ENCODE measurements around the gene GRM8. TPM values are rescaled to one million over a fixed set of nuclear protein-coding genes. Genes with fewer than 3 reads are reported as not detected.

The GRM8 gene
- polyA plus RNA-seq, 2 of the 4 experiments (the other 2 are of a cell fraction) = 0.06 TPM; not detected in 1

DNA sequence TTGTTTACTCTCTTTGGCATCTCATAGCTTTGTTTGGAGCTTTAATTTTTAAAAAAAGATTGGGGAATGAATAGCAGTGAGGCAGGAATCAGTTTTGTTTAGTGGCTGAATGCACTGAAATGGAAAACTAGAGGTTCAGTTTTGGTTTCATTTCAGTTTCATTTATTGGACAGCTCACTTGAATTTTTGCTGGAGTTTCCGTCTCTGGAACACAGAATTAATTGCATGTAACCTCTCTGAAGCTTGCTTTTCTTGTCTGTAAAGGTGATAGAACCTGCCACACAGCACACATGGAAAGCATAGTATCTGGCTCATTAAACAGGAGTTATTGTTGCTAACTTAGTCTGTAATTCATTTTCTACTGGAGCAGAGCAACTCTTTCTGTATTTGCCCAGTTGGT, 7.1 kb downstream of the GRM8 start (continued):
- TF ChIP-seq BHLHE40 (IDR thresholded peaks at IDR 0.05; ENCODE audit: low read depth, low read length) = no peak

DNA sequence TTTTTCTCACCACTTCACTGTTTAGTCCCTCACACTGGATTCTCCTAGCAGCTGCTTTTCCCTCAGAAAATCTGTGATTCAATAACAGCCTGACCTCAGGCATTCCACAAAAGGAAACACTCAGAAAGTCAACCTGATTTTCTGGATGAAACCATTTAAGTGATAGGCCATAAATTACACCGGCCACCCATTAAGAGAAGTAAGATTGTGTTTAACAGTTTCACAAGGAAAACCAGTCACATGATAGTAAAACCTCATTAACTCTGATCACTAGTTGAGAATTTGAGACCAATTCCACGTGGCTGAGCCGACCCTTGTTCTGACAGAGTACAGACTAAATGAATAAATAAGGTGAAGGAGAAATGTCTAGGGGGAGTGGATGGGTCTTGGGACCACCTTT, 7.7 kb downstream of the GRM8 start:
- Histone ChIP-seq H3K4me1 (no peaks in the 10 kb centered on the region), H3K27ac (no peak overlapping the region), H3K9me3 (no peaks in the 10 kb centered on the region), H3K4me3 (no peak overlapping the region), H3K4me2 (no peak overlapping the region)
- POLR2A ChIA-PET = no interaction called here
- TF ChIP-seq POLR2AphosphoS2 (conservative IDR thresholded peaks at IDR 0.05; ENCODE audit: low read length) (no peak), SREBF2 (IDR thresholded peaks at IDR 0.05) (no peak), NR3C1 (IDR thresholded peaks at IDR 0.05) (no peak), HOXB5 (CRISPR knock-in tag; IDR thresholded peaks at IDR 0.05) (no peak), PHF8 (IDR thresholded peaks at IDR 0.05; ENCODE audit: borderline replicate concordance, low read depth) (no peak), RNF2 (IDR thresholded peaks at IDR 0.05; ENCODE audit: borderline replicate concordance, low read depth) (no peak), CBX2 (IDR thresholded peaks at IDR 0.05; ENCODE audit: borderline replicate concordance, low read depth) (no peak), NFE2L2 (conservative IDR thresholded peaks at IDR 0.05; ENCODE audit: low read length) (no peak)
- TF ChIP-seq, protein P1, sequence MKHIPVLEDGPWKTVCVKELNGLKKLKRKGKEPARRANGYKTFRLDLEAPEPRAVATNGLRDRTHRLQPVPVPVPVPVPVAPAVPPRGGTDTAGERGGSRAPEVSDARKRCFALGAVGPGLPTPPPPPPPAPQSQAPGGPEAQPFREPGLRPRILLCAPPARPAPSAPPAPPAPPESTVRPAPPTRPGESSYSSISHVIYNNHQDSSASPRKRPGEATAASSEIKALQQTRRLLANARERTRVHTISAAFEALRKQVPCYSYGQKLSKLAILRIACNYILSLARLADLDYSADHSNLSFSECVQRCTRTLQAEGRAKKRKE (CRISPR knock-in tag; IDR thresholded peaks at IDR 0.05; ENCODE audit: low read depth) = no peak
- TF ChIP-seq, protein P2, sequence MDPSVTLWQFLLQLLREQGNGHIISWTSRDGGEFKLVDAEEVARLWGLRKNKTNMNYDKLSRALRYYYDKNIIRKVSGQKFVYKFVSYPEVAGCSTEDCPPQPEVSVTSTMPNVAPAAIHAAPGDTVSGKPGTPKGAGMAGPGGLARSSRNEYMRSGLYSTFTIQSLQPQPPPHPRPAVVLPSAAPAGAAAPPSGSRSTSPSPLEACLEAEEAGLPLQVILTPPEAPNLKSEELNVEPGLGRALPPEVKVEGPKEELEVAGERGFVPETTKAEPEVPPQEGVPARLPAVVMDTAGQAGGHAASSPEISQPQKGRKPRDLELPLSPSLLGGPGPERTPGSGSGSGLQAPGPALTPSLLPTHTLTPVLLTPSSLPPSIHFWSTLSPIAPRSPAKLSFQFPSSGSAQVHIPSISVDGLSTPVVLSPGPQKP (IDR thresholded peaks at IDR 0.05; ENCODE audit: low read depth, low read length) = no peak
- TF ChIP-seq, protein P3, sequence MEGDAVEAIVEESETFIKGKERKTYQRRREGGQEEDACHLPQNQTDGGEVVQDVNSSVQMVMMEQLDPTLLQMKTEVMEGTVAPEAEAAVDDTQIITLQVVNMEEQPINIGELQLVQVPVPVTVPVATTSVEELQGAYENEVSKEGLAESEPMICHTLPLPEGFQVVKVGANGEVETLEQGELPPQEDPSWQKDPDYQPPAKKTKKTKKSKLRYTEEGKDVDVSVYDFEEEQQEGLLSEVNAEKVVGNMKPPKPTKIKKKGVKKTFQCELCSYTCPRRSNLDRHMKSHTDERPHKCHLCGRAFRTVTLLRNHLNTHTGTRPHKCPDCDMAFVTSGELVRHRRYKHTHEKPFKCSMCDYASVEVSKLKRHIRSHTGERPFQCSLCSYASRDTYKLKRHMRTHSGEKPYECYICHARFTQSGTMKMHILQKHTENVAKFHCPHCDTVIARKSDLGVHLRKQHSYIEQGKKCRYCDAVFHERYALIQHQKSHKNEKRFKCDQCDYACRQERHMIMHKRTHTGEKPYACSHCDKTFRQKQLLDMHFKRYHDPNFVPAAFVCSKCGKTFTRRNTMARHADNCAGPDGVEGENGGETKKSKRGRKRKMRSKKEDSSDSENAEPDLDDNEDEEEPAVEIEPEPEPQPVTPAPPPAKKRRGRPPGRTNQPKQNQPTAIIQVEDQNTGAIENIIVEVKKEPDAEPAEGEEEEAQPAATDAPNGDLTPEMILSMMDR (IDR thresholded peaks at IDR 0.05) = no peak
- TF ChIP-seq, protein P4, sequence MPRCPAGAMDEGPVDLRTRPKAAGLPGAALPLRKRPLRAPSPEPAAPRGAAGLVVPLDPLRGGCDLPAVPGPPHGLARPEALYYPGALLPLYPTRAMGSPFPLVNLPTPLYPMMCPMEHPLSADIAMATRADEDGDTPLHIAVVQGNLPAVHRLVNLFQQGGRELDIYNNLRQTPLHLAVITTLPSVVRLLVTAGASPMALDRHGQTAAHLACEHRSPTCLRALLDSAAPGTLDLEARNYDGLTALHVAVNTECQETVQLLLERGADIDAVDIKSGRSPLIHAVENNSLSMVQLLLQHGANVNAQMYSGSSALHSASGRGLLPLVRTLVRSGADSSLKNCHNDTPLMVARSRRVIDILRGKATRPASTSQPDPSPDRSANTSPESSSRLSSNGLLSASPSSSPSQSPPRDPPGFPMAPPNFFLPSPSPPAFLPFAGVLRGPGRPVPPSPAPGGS (IDR thresholded peaks at IDR 0.05) = no peak
- TF ChIP-seq, protein P5, sequence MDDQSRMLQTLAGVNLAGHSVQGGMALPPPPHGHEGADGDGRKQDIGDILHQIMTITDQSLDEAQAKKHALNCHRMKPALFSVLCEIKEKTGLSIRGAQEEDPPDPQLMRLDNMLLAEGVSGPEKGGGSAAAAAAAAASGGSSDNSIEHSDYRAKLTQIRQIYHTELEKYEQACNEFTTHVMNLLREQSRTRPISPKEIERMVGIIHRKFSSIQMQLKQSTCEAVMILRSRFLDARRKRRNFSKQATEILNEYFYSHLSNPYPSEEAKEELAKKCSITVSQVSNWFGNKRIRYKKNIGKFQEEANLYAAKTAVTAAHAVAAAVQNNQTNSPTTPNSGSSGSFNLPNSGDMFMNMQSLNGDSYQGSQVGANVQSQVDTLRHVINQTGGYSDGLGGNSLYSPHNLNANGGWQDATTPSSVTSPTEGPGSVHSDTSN (IDR thresholded peaks at IDR 0.05) = no peak
- DNase-seq (ENCODE audit: low read depth in 1 of 2, low spot score in 1 of 2) (no peak), FAIRE-seq (no peak), ATAC-seq (no peak)
- CTCF ChIA-PET = interaction anchor here (2.3 kb wide), 1 partner anchor 9 kb away, joined by 11 read pairs; no protein-coding TSS in a partner anchor
- WGBS (ENCODE audit: missing lambda C conversion rate) = 21% methylated on average over 3 of the region's 3 CpGs

DNA sequence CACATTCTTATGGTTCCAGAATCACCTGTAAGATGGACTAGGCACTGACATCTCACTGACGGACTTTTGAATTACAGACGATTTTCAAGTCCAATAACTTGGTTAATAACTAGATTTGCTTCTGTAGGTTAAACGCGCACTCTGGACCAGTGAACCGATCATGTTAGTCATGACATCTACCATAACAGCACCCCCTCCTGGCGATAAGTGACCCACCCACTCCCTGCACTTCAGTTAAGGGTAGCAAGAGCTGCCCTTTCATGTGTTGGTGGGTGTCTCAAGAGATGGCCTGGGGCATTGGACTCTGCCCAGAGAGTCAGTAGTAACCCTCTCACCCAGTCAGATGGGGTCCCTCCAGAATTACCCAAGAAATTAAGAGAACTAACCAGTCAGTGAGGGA, 12.9 kb downstream of the GRM8 start:
- H3K27ac ChIP-seq = no peak overlapping the region
- ChIA-PET CTCF (interaction anchor here (1.6 kb wide), 1 partner anchor 11 kb away, joined by 4 read pairs; no protein-coding TSS in a partner anchor), POLR2A (no interaction called here)
- FAIRE-seq = no peak
- no peak overlapping the region for H3K4me2 ChIP-seq
- no peaks in the 10 kb centered on the region for H3K4me1 ChIP-seq
- no peaks in the 10 kb centered on the region for H3K9me3 ChIP-seq
- ATAC-seq = peak in 1 of 2 experiments; percentile 60; a peak in 3 of 6 replicates
- WGBS (ENCODE audit: missing lambda C conversion rate) = 50% methylated on average over 6 of the region's 6 CpGs
- DNase-seq (ENCODE audit: low read depth in 1 of 2, low spot score in 1 of 2) = peak in 1 of 2 experiments; percentile 4
- TF ChIP-seq ZFP36 (IDR thresholded peaks at IDR 0.05; ENCODE audit: borderline replicate concordance, partially characterized antibody) = no peak
- TF ChIP-seq GATA3 (IDR thresholded peaks at IDR 0.05; ENCODE audit: borderline replicate concordance) = no peak
- no peak for TF ChIP-seq CBX2 (IDR thresholded peaks at IDR 0.05; ENCODE audit: borderline replicate concordance, low read depth)
- TF ChIP-seq, protein P5 (IDR thresholded peaks at IDR 0.05) = no peak
- H3K4me3 ChIP-seq = no peak overlapping the region
